Skeletal muscle cell (primary cell): ENCODE results near the gene DYDC2.
"Not testable (repeated sequence)": the region's sequence is repeated elsewhere in the genome, so short reads cannot be mapped to it uniquely, and the experiment has no call there.

ENCODE experiments used
- DNase-seq: peaks from one replicate; pipeline ENCODE4 v3.0.0-alpha.2; 2010; ENCODE audit warnings: low read depth
- H3K4me3 ChIP-seq: 2 replicates; pipeline ENCODE4 v1.5.1; 2011; ENCODE audit warnings: low read depth, mild to moderate bottlenecking, control low read depth, low read length, moderate library complexity

The DYDC2 gene

DNA sequence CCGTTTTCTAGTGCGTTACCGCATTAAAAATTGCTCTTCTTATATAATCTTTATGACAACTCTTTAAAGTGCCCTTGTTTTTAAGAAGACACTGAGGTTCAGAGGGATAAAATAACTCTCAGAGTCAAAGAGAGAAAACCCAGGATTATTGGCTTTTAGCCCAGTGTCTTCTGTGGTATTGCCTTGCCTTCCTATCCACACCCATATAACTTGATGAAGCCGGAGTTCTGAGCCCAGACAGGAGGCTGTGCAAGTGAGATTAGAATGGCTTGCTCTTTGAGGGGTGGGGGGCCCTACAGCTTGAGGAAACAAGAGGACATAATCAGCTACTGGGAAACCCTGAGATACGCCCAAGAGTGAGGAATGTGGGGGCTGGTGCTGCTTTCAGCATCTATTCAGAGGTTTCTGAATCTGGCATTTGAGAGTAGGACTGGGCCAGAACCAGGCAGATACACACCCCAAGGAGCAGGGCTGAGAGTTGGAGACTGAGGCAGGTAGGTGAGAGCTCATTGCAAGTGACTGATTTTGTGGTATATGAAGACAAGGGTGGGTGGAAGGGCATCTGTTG, 54.1 kb downstream of the DYDC2 start:
- no peak for DNase-seq
- H3K4me3 ChIP-seq: no peak overlapping the region

DNA sequence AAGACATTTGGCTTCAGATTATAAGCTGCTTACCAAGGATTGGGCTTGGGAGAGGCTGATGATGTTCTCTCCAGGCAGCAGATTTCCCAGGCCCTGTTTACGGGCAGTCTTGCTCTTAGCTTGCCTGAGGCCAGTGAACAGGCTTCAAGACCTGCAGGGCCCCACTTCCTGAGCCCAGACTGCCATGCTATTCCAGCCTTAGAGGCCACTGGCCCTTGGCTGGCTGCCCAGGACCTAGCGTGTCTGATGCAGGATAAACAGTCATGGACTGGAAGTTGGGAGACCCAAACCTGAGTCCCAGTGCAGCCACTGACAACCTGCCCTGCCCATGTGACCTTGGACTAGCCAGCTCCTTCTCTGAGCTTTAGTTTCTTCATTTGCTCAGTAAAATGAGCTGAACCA, 54.7 kb downstream of the DYDC2 start:
- H3K4me3 ChIP-seq: no peak overlapping the region
- no peak for DNase-seq

DNA sequence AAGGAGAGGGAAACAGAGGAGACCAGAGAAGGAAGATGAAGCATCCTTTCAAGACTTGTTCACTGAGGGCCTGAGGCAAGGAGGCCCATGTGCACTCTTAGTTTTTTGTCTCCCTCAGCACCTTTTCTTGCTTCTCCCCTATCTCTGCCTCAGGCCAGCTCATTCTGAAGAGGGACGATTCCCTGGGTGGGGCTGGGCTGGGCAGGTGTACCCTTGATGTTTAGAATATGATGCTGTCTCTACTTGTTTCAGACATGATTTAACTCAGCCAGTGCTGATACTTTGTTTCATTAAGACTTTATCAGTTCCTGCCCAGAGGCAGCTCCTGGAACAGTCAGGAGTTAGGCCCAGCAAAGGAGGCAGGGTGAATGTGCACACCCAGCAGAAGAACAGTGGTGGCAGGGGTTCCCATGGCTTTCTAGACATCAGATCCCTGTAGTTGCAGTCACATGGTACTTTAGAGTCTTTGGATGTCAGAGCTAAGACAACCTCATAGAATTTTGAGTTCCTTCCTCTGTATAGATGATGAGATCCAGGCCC, 55.2 kb downstream of the DYDC2 start:
- no peak overlapping the region for H3K4me3 ChIP-seq
- DNase-seq: no peak

DNA sequence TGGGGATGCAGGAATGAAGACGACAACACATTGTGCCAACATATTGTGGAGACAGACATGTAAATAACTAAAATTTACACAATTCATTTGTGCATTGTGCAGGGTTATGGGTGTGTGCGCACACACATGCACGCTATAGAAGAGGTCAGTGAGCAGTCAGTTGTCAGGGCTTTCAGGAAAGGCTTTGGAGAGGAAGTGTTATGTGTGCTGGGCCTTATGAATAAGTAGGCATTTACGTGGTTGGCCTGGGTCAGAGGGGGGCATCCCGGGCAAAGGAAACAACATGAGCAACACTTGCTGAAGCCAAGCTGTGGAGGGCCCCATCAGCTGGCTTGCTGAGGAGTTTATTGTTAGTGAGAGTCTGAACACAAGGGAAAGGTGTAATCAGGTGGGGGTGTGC, 55.9 kb downstream of the DYDC2 start:
- H3K4me3 ChIP-seq: no peak overlapping the region
- DNase-seq: no peak

DNA sequence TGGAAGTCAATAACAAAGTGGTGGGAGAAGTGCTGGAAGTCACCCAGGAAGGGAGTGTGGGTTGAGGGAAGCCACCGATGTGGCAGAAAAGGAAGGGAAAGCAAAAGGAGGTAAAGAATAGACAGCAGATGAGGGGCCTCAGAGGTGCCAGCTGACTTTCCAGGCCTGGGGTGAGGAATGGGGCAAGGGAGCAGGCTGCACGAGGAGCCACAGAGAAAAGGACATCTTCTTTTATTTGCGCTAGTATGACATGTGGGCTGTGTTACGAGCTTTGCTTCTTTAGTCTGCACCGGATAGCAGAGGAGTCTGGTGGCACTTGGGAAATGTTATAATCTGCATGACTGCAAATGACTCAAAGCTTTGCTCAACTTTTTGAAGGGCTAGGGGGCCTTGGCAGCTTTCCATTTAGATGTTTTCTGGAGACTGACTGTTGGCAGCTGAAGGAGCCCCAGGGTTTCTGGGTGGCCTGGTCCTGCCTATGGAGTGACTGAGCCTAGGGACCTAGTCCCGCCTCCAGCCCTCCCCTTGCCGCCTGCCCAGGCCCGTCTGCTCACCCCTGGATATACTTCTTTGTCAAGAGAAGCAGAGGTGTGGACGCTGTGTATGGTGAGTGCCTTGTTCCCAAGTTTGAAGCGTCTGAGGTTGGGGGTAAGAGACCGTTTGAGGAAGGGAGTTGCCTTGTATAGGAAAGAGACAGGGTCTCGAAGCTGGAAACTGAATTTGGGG, 56.9 kb downstream of the DYDC2 start:
- no peak overlapping the region for H3K4me3 ChIP-seq
- peak; percentile 62 for DNase-seq

DNA sequence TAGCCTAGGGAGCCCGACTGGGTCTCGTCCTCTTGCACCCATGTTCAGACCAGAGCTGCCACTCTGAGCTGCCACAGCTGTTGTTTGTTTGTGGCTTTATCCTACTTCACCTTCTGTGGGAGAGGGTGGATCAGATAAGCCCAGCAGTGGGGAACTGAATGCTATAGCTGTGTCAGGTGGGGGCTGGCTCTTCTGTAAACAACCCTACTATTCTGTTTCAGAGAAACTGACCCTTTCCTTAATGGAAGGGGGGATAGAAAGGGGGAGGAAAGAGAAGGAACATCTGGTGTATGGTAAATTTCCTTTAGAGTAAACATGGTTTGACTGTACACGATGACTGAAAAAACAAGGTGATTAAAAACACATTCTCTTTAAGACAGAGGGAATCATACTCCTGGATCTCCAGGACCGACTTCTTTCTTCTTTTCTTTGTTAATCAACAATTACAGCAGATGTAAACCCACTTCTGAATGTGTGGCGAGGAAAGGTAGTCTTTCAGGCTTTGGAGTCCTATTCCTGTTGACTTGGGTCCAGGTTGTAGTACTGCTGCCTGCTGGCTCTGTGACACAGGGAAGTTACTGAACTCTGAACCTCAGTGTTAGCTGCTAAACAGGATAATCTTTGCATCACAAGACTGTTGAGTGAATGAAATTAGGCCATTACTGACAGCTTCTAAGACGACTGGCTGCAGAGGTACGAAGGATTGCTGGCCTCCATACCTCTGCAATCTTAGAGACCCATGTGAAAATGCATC, 57.7 kb downstream of the DYDC2 start:
- no peak overlapping the region for H3K4me3 ChIP-seq
- no peak for DNase-seq

DNA sequence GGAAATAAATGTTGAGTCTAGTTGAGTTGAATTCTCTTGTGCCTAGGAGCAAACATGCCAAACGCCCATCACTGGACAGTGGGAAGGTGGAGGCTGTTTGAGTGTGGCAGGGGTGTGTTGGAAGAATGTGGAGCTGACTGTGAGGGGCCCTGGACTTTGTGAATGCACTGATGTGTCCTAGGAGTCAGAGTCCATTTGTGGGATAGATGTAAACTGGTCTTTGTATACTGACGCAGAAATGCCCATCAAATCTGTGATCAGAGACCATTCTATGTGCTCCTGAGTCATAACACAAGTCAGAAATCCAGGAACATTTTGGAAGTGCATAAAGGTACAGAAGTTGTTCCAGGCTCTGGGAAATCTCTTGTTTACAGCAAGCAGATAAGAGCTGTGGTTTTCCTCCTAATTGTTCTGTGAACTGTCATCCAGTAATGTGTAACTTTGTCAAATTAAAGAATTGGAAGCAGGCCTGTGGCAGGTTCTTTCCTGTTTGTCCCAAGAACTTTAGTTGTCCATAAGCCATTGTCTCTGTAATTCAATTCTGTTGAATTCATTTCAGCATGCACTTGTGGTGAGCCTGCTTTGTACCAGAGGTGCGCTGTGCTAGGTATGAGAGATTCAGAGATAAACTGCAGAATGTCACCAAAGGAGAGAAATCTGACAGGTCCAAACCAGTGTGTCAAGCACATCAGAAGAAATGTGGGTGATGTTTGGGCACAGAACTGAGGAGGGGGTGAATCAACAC, 59.3 kb downstream of the DYDC2 start:
- no peak for DNase-seq

DNA sequence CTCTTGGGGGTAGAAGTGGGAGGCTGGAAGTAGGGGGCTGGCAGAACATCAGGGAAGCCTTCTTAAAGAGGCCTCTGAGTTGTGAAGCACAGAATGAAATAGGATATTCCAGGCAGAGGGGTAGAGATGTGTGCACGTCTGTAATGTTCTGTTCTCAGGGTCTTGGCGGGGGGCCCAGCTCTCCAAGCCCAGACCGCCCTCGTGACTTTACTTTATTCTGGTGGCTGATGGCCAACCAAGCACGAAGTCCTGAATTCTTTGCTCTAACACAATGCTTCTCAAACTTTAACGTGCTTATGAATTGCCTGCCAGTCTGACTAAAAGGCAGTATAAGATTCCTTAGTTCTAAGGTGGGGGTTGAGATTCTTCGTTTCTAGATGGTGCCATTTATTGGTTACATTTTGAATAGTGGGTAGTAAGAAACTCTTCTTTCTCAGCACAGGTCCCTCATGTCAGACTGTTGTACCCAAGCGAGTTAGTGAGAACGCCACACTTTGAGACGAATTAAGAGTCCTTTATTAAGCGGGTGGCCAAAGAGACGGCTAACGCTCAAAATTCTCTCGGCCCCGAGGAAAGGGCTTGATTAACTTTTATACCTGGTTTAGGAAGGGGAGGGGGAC, 60.0 kb downstream of the DYDC2 start:
- DNase-seq: peak; percentile 78

More for the DNA sequence above, 59.3 kb downstream of the DYDC2 start:
- no peak overlapping the region for H3K4me3 ChIP-seq

DNA sequence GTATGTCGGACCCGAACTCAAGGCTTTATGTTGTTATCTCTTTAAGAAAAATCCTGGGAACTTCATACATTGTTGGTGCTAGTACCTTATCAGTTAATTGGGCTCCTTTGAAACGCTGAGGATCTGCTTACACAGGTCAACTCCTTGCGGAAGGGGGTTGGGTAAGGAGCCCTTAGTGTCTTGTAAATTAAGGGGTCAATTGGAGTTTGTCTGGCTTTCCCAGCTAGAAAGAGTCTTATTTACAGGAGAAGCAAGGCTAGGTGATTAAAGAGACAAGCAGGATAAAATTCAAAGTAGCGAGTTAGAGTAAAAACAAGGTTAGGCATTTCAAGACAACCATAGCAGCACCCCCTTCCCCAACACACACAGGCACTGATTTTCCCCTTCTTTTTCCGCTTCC, 60.7 kb downstream of the DYDC2 start:
- not testable (repeated sequence) for H3K4me3 ChIP-seq, DNase-seq

More for the DNA sequence above, 60.0 kb downstream of the DYDC2 start:
- no peak overlapping the region for H3K4me3 ChIP-seq
